SK-N-SH (cell line): Measurements from ENCODE around the gene DYRK4. TPM values are rescaled to one million over a fixed set of nuclear protein-coding genes. Genes with fewer than 3 reads are reported as not detected.

Experiments
- CTCF ChIA-PET: fragments of 300-600, 350-600 bp; formaldehyde crosslinking; extraction: SDS; loops from one replicate; lab custom pipeline; 2021; lab: Yijun Ruan, JAX
- POLR2A ChIA-PET: fragments of 350-600 bp; sonication (Branson Sonifier 250); formaldehyde crosslinking; extraction: SDS; loops from one replicate; lab custom pipeline; 2020; ENCODE audit warnings: antibody characterized with exemption, inconsistent platforms; lab: Yijun Ruan, JAX
- DNase-seq: peaks from one replicate; pipeline ENCODE4 v3.0.0; 2012
- H2AFZ ChIP-seq: fragments of 200-600 bp; sonication (generic); 2 replicates; pipeline ENCODE4 v1.8.1; 2016; ENCODE audit warnings: antibody characterized with exemption, mild to moderate bottlenecking, low read depth
- H3F3A ChIP-seq: fragments of 200-600 bp; sonication (generic); replicated peaks from 2 replicates; pipeline ENCODE3; 2016; ENCODE audit warnings: antibody characterized with exemption, mild to moderate bottlenecking; ENCODE audit not compliant: insufficient read depth
- H3K27ac ChIP-seq, 2 experiments: fragments of 200-500 bp in 1 of 2; fragments of 200-600 bp in 1 of 2; sonication (Bioruptor generic) in 1 of 2; sonication (generic), shearing (Covaris generic) in 1 of 2; 2 replicates each; pipeline versions ENCODE4 v1.5.1 to v1.6.1; 2014 to 2016; ENCODE audit warnings: low read depth in 2 of 2, inconsistent platforms in 1 of 2, low read length in 1 of 2, mild to moderate bottlenecking in 1 of 2, mixed read lengths in 1 of 2
- H3K27me3 ChIP-seq: fragments of 200-600 bp; sonication (generic), shearing (Covaris generic); 2 replicates; pipeline ENCODE4 v1.6.1; 2016; ENCODE audit warnings: mixed run types; ENCODE audit not compliant: insufficient read depth
- H3K36me3 ChIP-seq, 2 experiments: fragments of 200-500 bp in 1 of 2; fragments of 200-600 bp in 1 of 2; sonication (Bioruptor generic) in 1 of 2; sonication (generic) in 1 of 2; replicated peaks in 1 of 2; 2 replicates each; pipeline versions ENCODE3 to v1.5.1; 2014 to 2016; ENCODE audit warnings: low read length in 1 of 2, mild to moderate bottlenecking in 1 of 2; ENCODE audit not compliant: insufficient read depth in 2 of 2, control insufficient read depth in 1 of 2
- H3K4me1 ChIP-seq, 2 experiments: fragments of 200-500 bp in 1 of 2; fragments of 200-600 bp in 1 of 2; sonication (Bioruptor generic) in 1 of 2; sonication (generic), shearing (Covaris generic) in 1 of 2; 2 replicates each; pipeline versions ENCODE4 v1.5.1 to v1.6.1; 2014 to 2016; ENCODE audit warnings: low read depth in 1 of 2, low read length in 1 of 2, mixed run types in 1 of 2; ENCODE audit not compliant: insufficient read depth in 2 of 2, control insufficient read depth in 1 of 2
- H3K4me2 ChIP-seq: fragments of 200-600 bp; sonication (generic), shearing (Covaris generic); 2 replicates; pipeline ENCODE4 v1.6.1; 2017; ENCODE audit warnings: mixed run types
- H3K4me3 ChIP-seq, 2 experiments: fragments of 200-500 bp in 1 of 2; fragments of 200-600 bp in 1 of 2; sonication (Bioruptor generic) in 1 of 2; sonication (generic), shearing (Covaris generic) in 1 of 2; 2 replicates each; pipeline versions ENCODE4 v1.5.1 to v1.8.1; 2014 to 2016; ENCODE audit warnings: low read depth in 2 of 2, inconsistent platforms in 1 of 2, low read length in 1 of 2, mild to moderate bottlenecking in 1 of 2, mixed read lengths in 1 of 2, moderate library complexity in 1 of 2
- H3K79me2 ChIP-seq: fragments of 200-600 bp; sonication (generic); 2 replicates; pipeline ENCODE4 v1.8.1; 2017; ENCODE audit warnings: mild to moderate bottlenecking; ENCODE audit not compliant: insufficient read depth
- H3K9ac ChIP-seq: fragments of 200-600 bp; sonication (generic); 2 replicates; pipeline ENCODE4 v1.6.1; 2017; ENCODE audit warnings: mixed run types
- H3K9me2 ChIP-seq: fragments of 200-600 bp; sonication (generic); 2 replicates; pipeline ENCODE4 v1.6.1; 2017; ENCODE audit warnings: mixed run types
- H3K9me3 ChIP-seq: fragments of 200-600 bp; sonication (generic); 2 replicates; pipeline ENCODE4 v1.6.1; 2017; ENCODE audit warnings: mixed run types, mild to moderate bottlenecking, moderate library complexity
- H4K20me1 ChIP-seq: fragments of 200-600 bp; sonication (generic); 2 replicates; pipeline ENCODE4 v1.6.1; 2017; ENCODE audit warnings: mild to moderate bottlenecking, mixed run types; ENCODE audit not compliant: insufficient read depth
- CHD2 ChIP-seq: fragments of 150-350 bp; IDR thresholded peaks from 2 replicates; pipeline ENCODE4 v1.6.1; 2018; ENCODE audit warnings: low read length; ENCODE audit not compliant: partially characterized antibody
- CTCF ChIP-seq: fragments of 200-600 bp; sonication (generic); IDR thresholded peaks from 2 replicates; pipeline ENCODE4 v1.6.1; 2017; ENCODE audit warnings: antibody characterized with exemption, mild to moderate bottlenecking, moderate library complexity
- EP300 ChIP-seq, 2 experiments: IDR thresholded peaks; 2 replicates each; pipeline versions ENCODE4 v1.4.0 to v1.6.1; 2012; ENCODE audit warnings: borderline replicate concordance in 1 of 2, low read depth in 1 of 2, low read length in 1 of 2
- MAX ChIP-seq: IDR thresholded peaks from 2 replicates; pipeline ENCODE4 v1.4.0; 2012; ENCODE audit warnings: low read depth
- MEF2A ChIP-seq: IDR thresholded peaks from 2 replicates; pipeline ENCODE4 v1.4.0; 2012; ENCODE audit warnings: low read depth, borderline replicate concordance
- NRF1 ChIP-seq: IDR thresholded peaks from 2 replicates; pipeline ENCODE4 v1.6.1; 2012; ENCODE audit warnings: low read depth, mild to moderate bottlenecking, low read length
- RAD21 ChIP-seq: IDR thresholded peaks from 2 replicates; pipeline ENCODE4 v1.6.1; 2012; ENCODE audit warnings: mild to moderate bottlenecking, low read length
- SMC3 ChIP-seq: IDR thresholded peaks from 2 replicates; pipeline ENCODE4 v1.6.1; 2012; ENCODE audit warnings: low read depth, low read length, improper control_type of control experiment
- TEAD4 ChIP-seq: IDR thresholded peaks from 2 replicates; pipeline ENCODE4 v1.4.0; 2012; ENCODE audit warnings: mild to moderate bottlenecking, borderline replicate concordance; ENCODE audit not compliant: insufficient read depth
- YY1 ChIP-seq: IDR thresholded peaks from 2 replicates; pipeline ENCODE4 v1.4.0; 2012; ENCODE audit warnings: low read depth, mild to moderate bottlenecking
- WGBS: methylation state at CpG from one replicate; pipeline ENCODE4 v1.1.6; 2017; ENCODE audit warnings: low lambda C conversion rate; 5-methylcytosine and 5-hydroxymethylcytosine counted together
- polyA plus RNA-seq, 3 experiments: library from polyadenylated mRNA; depleted of rRNA; stranded (reverse); fragments of >200 nt; gene quantifications; 2 replicates each; pipeline ENCODE4 v1.2.3, GENCODE V29; 2012

Gene DYRK4
- polyA plus RNA-seq, 1 of the 3 experiments (the other 2 are of a cell fraction) = 38.6 TPM

GRCh38 chr12:4615667-4616066 lies 53.7 kb downstream of the DYRK4 start (continued):
- TF ChIP-seq SMC3 (no peak), CTCF (no peak), MAX (no peak)

GRCh38 chr12:4621511-4621910 lies 59.5 kb downstream of the DYRK4 start:
- H3K9me3 ChIP-seq = no peaks in the 10 kb centered on the region
- DNase-seq = no peak
- CTCF ChIA-PET = interaction anchor here (0.9 to 1.4 kb wide), 2 partner anchors 17 kb away, joined by 3 to 7 read pairs; no protein-coding TSS in a partner anchor

GRCh38 chr12:4626543-4626942 lies 64.5 kb downstream of the DYRK4 start:
- CTCF ChIA-PET = interaction anchor here (1.5 kb wide), 1 partner anchor 22 kb away, joined by 4 read pairs; no protein-coding TSS in a partner anchor
- H3K9me3 ChIP-seq = no peaks in the 10 kb centered on the region
- no peak overlapping the region for H2AFZ ChIP-seq
- TF ChIP-seq SMC3 (no peak), EP300 (IDR thresholded peaks at IDR 0.05; ENCODE audit: borderline replicate concordance in 1 of 2, low read depth in 1 of 2, low read length in 1 of 2) (no peak), MEF2A (no peak)
- H3K27ac ChIP-seq = no peak overlapping the region
- H3K4me3 ChIP-seq = no peak overlapping the region
- no peaks in the 10 kb centered on the region for H3K4me1 ChIP-seq
- 7% methylated on average over 5 of the region's 5 CpGs for WGBS
- no peak for DNase-seq
- no peaks in the 10 kb centered on the region for H4K20me1 ChIP-seq
- no peaks in the 10 kb centered on the region for H3K36me3 ChIP-seq
- peaks cover 6% of the 10 kb centered on the region; the same call in 1 of the 2 replicates for H3K27me3 ChIP-seq
- H3K79me2 ChIP-seq = no peaks in the 10 kb centered on the region
- H3K4me2 ChIP-seq = no peak overlapping the region
- H3K9me2 ChIP-seq = no peaks in the 10 kb centered on the region
- no peak overlapping the region for H3K9ac ChIP-seq
- POLR2A ChIA-PET = no interaction called here
- no peaks in the 10 kb centered on the region for H3F3A ChIP-seq

More at GRCh38 chr12:4621511-4621910, 59.5 kb downstream of the DYRK4 start:
- Histone ChIP-seq H3K9me2 (no peaks in the 10 kb centered on the region), H3K27me3 (0 out of 2 replicates have a peak, but pooled peaks cover 6% of the 10 kb centered on the region), H3K36me3 (no peaks in the 10 kb centered on the region), H3K4me2 (no peak overlapping the region), H3K79me2 (no peaks in the 10 kb centered on the region), H3F3A (no peaks in the 10 kb centered on the region), H2AFZ (no peak overlapping the region), H3K9ac (no peak overlapping the region), H3K27ac (no peak overlapping the region), H3K4me1 (no peaks in the 10 kb centered on the region), H3K4me3 (no peak overlapping the region), H4K20me1 (no peaks in the 10 kb centered on the region)
- 33% methylated on average over 3 of the region's 3 CpGs for WGBS
- no peak for TF ChIP-seq TEAD4
- no peak for TF ChIP-seq NRF1
- TF ChIP-seq CHD2 = no peak
- no peak for TF ChIP-seq YY1
- TF ChIP-seq RAD21 = no peak
- POLR2A ChIA-PET = no interaction called here
